IMR-90 (cell line): ENCODE measurements around the gene IGSF22. TPM values are rescaled to one million over a fixed set of nuclear protein-coding genes. Genes with fewer than 3 reads are reported as not detected.

ENCODE experiments used
- ATAC-seq: fragments of 200-7000 bp; cut with Tn5 transposase; 2 replicates; pipeline ENCODE4 v1.9.1; 2020; ENCODE audit warnings: low read depth, mild to moderate bottlenecking, moderate library complexity
- BruUV-seq: library from RNA; stranded (reverse); fragments of 400-500 nt; replicated peaks from 2 replicates; lab custom pipeline; 2021; lab: Mats Ljungman, UMichigan
- CTCF ChIA-PET: fragments of 300-600 bp; formaldehyde crosslinking; extraction: SDS; loops from one replicate; lab custom pipeline; 2021; ENCODE audit warnings: antibody characterized with exemption; lab: Yijun Ruan, JAX
- POLR2A ChIA-PET: fragments of 300-600 bp; sonication (Branson Sonifier 250); formaldehyde crosslinking; loops from one replicate; lab custom pipeline; 2022; ENCODE audit warnings: antibody characterized with exemption; ENCODE audit not compliant: unreplicated experiment; lab: Charles Lee
- DNase-seq: peaks from one replicate; pipeline ENCODE4 v3.0.0; 2013
- H2AFZ ChIP-seq: replicated peaks from 2 replicates; pipeline ENCODE3; 2013; ENCODE audit warnings: low read length, mild to moderate bottlenecking; ENCODE audit not compliant: poor library complexity
- H2AK5ac ChIP-seq: 2 replicates; pipeline ENCODE4 v1.6.1; 2013; ENCODE audit warnings: low read depth, low read length, inconsistent platforms
- H2AK9ac ChIP-seq: replicated peaks from 2 replicates; pipeline ENCODE3; 2013; ENCODE audit warnings: mild to moderate bottlenecking, low read depth, low read length, moderate library complexity; ENCODE audit not compliant: poor library complexity
- H2BK120ac ChIP-seq: 2 replicates; pipeline ENCODE4 v1.6.1; 2013; ENCODE audit warnings: low read depth, low read length, inconsistent platforms
- H2BK15ac ChIP-seq: 3 replicates; pipeline ENCODE4 v1.6.1; 2013; ENCODE audit warnings: low read depth, low read length, inconsistent platforms
- H2BK20ac ChIP-seq: 2 replicates; pipeline ENCODE4 v1.6.1; 2013; ENCODE audit warnings: low read depth, mild to moderate bottlenecking, inconsistent platforms, low read length, moderate library complexity
- H2BK5ac ChIP-seq: 2 replicates; pipeline ENCODE4 v1.6.1; 2013; ENCODE audit warnings: mild to moderate bottlenecking, low read depth, low read length, inconsistent platforms; ENCODE audit not compliant: poor library complexity, severe bottlenecking
- H3K14ac ChIP-seq: replicated peaks from 2 replicates; pipeline ENCODE4 v1.6.1; 2013; ENCODE audit warnings: low read depth, low read length, inconsistent platforms
- H3K18ac ChIP-seq: 2 replicates; pipeline ENCODE4 v1.6.1; 2013; ENCODE audit warnings: low read depth, low read length, control low read depth
- H3K23ac ChIP-seq: 2 replicates; pipeline ENCODE4 v1.6.1; 2013; ENCODE audit warnings: low read depth, low read length, inconsistent platforms
- H3K27ac ChIP-seq: 2 replicates; pipeline ENCODE4 v1.5.1; 2013; ENCODE audit warnings: mild to moderate bottlenecking, control low read depth, low read length; ENCODE audit not compliant: insufficient read depth
- H3K27me3 ChIP-seq: 2 replicates; pipeline ENCODE4 v1.6.1; 2013; ENCODE audit warnings: low read length; ENCODE audit not compliant: control insufficient read depth, insufficient read depth
- H3K36me3 ChIP-seq: 2 replicates; pipeline ENCODE4 v1.6.1; 2013; ENCODE audit warnings: low read length, mixed read lengths; ENCODE audit not compliant: control insufficient read depth, insufficient read depth
- H3K4ac ChIP-seq: 2 replicates; pipeline ENCODE4 v1.6.1; 2013; ENCODE audit warnings: low read depth, low read length, inconsistent platforms
- H3K4me1 ChIP-seq: 2 replicates; pipeline ENCODE4 v1.6.1; 2013; ENCODE audit warnings: low read length, mixed read lengths; ENCODE audit not compliant: control insufficient read depth, insufficient read depth
- H3K4me2 ChIP-seq: 2 replicates; pipeline ENCODE4 v1.6.1; 2013; ENCODE audit warnings: low read depth, mild to moderate bottlenecking, control low read depth, low read length, moderate library complexity
- H3K4me3 ChIP-seq: 2 replicates; pipeline ENCODE4 v1.5.1; 2013; ENCODE audit warnings: low read depth, mild to moderate bottlenecking, control low read depth, low read length, moderate library complexity; ENCODE audit not compliant: insufficient read depth
- H3K56ac ChIP-seq: 2 replicates; pipeline ENCODE4 v1.6.1; 2013; ENCODE audit warnings: low read length, inconsistent platforms; ENCODE audit not compliant: insufficient read depth; ENCODE audit errors: extremely low read depth
- H3K79me1 ChIP-seq, 2 experiments: 2 replicates each; pipeline ENCODE4 v1.6.1; 2013; ENCODE audit warnings: low read length in 2 of 2, inconsistent platforms in 1 of 2, low read depth in 1 of 2
- H3K9ac ChIP-seq: 2 replicates; pipeline ENCODE4 v1.6.1; 2013; ENCODE audit warnings: low read depth, low read length, control low read depth
- H3K9me1 ChIP-seq: 2 replicates; pipeline ENCODE4 v1.6.1; 2013; ENCODE audit warnings: low read length, inconsistent platforms; ENCODE audit not compliant: insufficient read depth
- H3K9me3 ChIP-seq: 2 replicates; pipeline ENCODE4 v1.6.1; 2013; ENCODE audit warnings: low read length; ENCODE audit not compliant: control insufficient read depth, insufficient read depth
- H4K20me1 ChIP-seq: 2 replicates; pipeline ENCODE4 v1.6.1; 2013; ENCODE audit warnings: low read length, inconsistent platforms; ENCODE audit not compliant: insufficient read depth
- H4K5ac ChIP-seq: 2 replicates; pipeline ENCODE4 v1.6.1; 2013; ENCODE audit warnings: mild to moderate bottlenecking, low read depth, low read length, control low read depth
- H4K8ac ChIP-seq, 2 experiments: 2 replicates each; pipeline ENCODE4 v1.6.1; 2013; ENCODE audit warnings: low read depth in 2 of 2, low read length in 2 of 2, control low read depth in 1 of 2, inconsistent platforms in 1 of 2
- H4K91ac ChIP-seq: 2 replicates; pipeline ENCODE4 v1.6.1; 2013; ENCODE audit warnings: low read depth, low read length, inconsistent platforms; ENCODE audit not compliant: insufficient read depth
- BHLHE40 ChIP-seq: fragments of 150-350 bp; IDR thresholded peaks from 2 replicates; pipeline ENCODE4 v1.6.1; 2016; ENCODE audit warnings: mild to moderate bottlenecking, low read depth, low read length
- CEBPB ChIP-seq: IDR thresholded peaks from 2 replicates; pipeline ENCODE4 v1.6.1; 2012; ENCODE audit warnings: low read depth, low read length, improper control_type of control experiment
- CHD1 ChIP-seq: IDR thresholded peaks from 2 replicates; pipeline ENCODE4 v1.6.1; 2012; ENCODE audit warnings: low read depth, low read length, improper control_type of control experiment
- CTCF ChIP-seq: conservative IDR thresholded peaks from 2 replicates; pipeline ENCODE4 v1.5.1; 2012; ENCODE audit warnings: mild to moderate bottlenecking, low read depth, low read length, improper control_type of control experiment
- FOS ChIP-seq: fragments of 150-350 bp; IDR thresholded peaks from 2 replicates; pipeline ENCODE4 v1.6.1; 2016; ENCODE audit warnings: low read depth, low read length
- MAFK ChIP-seq: IDR thresholded peaks from 2 replicates; pipeline ENCODE4 v1.6.1; 2012; ENCODE audit warnings: low read depth, low read length, improper control_type of control experiment
- MAZ ChIP-seq: IDR thresholded peaks from 2 replicates; pipeline ENCODE4 v1.6.1; 2012; ENCODE audit warnings: low read depth, mild to moderate bottlenecking, low read length, improper control_type of control experiment, moderate library complexity, borderline replicate concordance
- MXI1 ChIP-seq: IDR thresholded peaks from 2 replicates; pipeline ENCODE4 v1.6.1; 2012; ENCODE audit warnings: low read depth, mild to moderate bottlenecking, low read length, moderate library complexity, borderline replicate concordance
- NFE2L2 ChIP-seq: fragments of 150-350 bp; IDR thresholded peaks from 2 replicates; pipeline ENCODE4 v1.6.1; 2016; ENCODE audit warnings: low read depth, mild to moderate bottlenecking, low read length
- RAD21 ChIP-seq: IDR thresholded peaks from 2 replicates; pipeline ENCODE4 v1.6.1; 2012; ENCODE audit warnings: low read length, improper control_type of control experiment
- RCOR1 ChIP-seq: IDR thresholded peaks from 2 replicates; pipeline ENCODE4 v1.6.1; 2012; ENCODE audit warnings: mild to moderate bottlenecking, low read length, improper control_type of control experiment; ENCODE audit not compliant: insufficient replicate concordance
- WGBS, 2 experiments: methylation state at CpG; one replicate each; pipeline versions ENCODE4 v1.1.5 to v1.1.7; 2013; ENCODE audit warnings: missing lambda C conversion rate in 2 of 2; ENCODE audit not compliant: insufficient read length in 1 of 2; ENCODE audit errors: extremely low coverage in 2 of 2; 5-methylcytosine and 5-hydroxymethylcytosine counted together
- dilution Hi-C: fragments of 300-500 bp; cut with HindIII; formaldehyde crosslinking; loops from one replicate; pipeline ENCODE4 v1.14.3; 2018; ENCODE audit warnings: low sequenced_read_pairs; ENCODE audit not compliant: unreplicated experiment
- in situ Hi-C: fragments of 300-500 bp; cut with MboI; formaldehyde crosslinking; loops from 3 replicates; pipeline ENCODE4 v1.14.3; 2019; ENCODE audit warnings: low sequenced_read_pairs, inconsistent platforms, mixed read lengths
- intact Hi-C: fragments of 100-400 bp; cut with micrococcal nuclease; formaldehyde crosslinking; loops from 2 replicates; pipeline ENCODE4 v1.10.0; 2022
- polyA plus RNA-seq, 3 experiments: library from polyadenylated mRNA; depleted of rRNA; stranded (reverse); fragments of >200 nt; gene quantifications; 2 replicates each; pipeline ENCODE4 v1.2.3, GENCODE V29; 2012; ENCODE audit warnings: low replicate concordance in 1 of 3
- total RNA-seq: library from RNA; depleted of rRNA; stranded (reverse); fragments of >200 nt; gene quantifications from 2 replicates; pipeline ENCODE4 v1.2.3, GENCODE V29; 2012

Gene IGSF22
- total and polyA plus RNA-seq, 2 of the 4 experiments (the other 2 are of a cell fraction) = not detected

GRCh38 chr11:18736590-18737148 is 10.7 kb upstream of the IGSF22 start:
- H4K91ac ChIP-seq = no peak overlapping the region
- H4K20me1 ChIP-seq = no peaks in the 10 kb centered on the region
- no peaks in the 10 kb centered on the region for H3K79me1 ChIP-seq
- no peaks in the 10 kb centered on the region for H3K36me3 ChIP-seq
- DNase-seq (no peak), ATAC-seq (no peak)
- TF ChIP-seq MAFK (no peak), CTCF (no peak), CEBPB (no peak), FOS (no peak), RCOR1 (no peak), CHD1 (no peak), RAD21 (no peak), BHLHE40 (no peak), NFE2L2 (no peak), MAZ (no peak), MXI1 (no peak)
- no peak overlapping the region for H3K27ac ChIP-seq
- no peak overlapping the region for H3K56ac ChIP-seq
- H3K4ac ChIP-seq = no peak overlapping the region
- H2AFZ ChIP-seq = no peak overlapping the region
- no peak overlapping the region for H2BK20ac ChIP-seq
- no peak overlapping the region for H3K4me2 ChIP-seq
- no peaks in the 10 kb centered on the region for H3K9me3 ChIP-seq
- ChIA-PET POLR2A (no interaction called here), CTCF (no interaction called here)
- dilution Hi-C loops (no loop called here), in situ Hi-C loops (loop anchor here (25.0 kb wide), 1 partner anchor 199 kb away; the partner anchor contains the start of gene TSG101), intact Hi-C loops (no loop called here)
- H3K4me1 ChIP-seq = no peaks in the 10 kb centered on the region
- no peak overlapping the region for H3K14ac ChIP-seq
- no peak overlapping the region for H2BK15ac ChIP-seq
- H4K8ac ChIP-seq = no peak overlapping the region
- H3K27me3 ChIP-seq = peaks cover 15% of the 10 kb centered on the region
- H3K23ac ChIP-seq = no peak overlapping the region
- H2BK5ac ChIP-seq = no peak overlapping the region
- H2BK120ac ChIP-seq = no peak overlapping the region
- H2AK9ac ChIP-seq = no peak overlapping the region
- H2AK5ac ChIP-seq = no peak overlapping the region
- no peak overlapping the region for H3K4me3 ChIP-seq
- WGBS, 2 experiments = no CpG with 5 or more reads among the region's 10 CpGs
- H3K9ac ChIP-seq = no peak overlapping the region
- BruUV-seq = no TSS peak
- H3K18ac ChIP-seq = no peak overlapping the region
- H4K5ac ChIP-seq = no peak overlapping the region
- H3K9me1 ChIP-seq = no peaks in the 10 kb centered on the region
